Measurements from ENCODE around the gene MICAL3.

Gene MICAL3

DNA sequence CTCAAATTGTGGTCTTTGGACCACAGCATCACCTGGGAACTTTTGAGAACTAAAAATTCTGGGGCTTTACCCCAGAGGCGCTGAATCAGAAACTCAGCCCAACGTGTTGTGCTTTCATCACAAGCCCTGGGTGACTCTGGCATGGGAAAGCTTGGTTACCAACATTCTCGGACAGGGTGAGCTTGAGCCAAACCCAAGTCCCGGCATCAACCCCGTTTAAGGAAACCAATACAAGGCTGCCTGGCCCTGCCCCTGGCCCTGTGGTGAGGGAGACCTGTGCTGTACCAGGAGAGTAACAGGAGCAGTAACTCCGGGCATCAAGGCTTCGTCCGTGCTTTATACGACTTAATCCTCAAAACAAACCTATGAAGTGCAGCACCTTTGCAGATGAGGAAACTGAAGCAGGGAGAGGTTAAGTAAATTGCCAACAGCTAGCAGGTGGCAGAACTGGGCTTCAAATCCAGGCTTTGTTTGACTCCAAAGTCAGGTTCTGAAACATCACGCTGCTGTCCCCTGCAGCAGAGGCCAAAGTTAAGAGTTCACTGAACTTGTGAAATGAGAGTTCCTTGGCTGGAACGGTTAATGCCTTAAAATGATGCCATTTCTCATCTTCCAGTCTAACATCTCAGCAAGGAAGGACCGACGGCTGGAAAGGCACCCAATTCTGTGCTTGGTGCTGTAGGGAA, 186.0 kb downstream of the MICAL3 start:
- H3K27ac ChIP-seq: peak overlapping the region in 1 of 21 experiments; percentile 24
- no peak overlapping the region for H3K4me3 ChIP-seq

DNA sequence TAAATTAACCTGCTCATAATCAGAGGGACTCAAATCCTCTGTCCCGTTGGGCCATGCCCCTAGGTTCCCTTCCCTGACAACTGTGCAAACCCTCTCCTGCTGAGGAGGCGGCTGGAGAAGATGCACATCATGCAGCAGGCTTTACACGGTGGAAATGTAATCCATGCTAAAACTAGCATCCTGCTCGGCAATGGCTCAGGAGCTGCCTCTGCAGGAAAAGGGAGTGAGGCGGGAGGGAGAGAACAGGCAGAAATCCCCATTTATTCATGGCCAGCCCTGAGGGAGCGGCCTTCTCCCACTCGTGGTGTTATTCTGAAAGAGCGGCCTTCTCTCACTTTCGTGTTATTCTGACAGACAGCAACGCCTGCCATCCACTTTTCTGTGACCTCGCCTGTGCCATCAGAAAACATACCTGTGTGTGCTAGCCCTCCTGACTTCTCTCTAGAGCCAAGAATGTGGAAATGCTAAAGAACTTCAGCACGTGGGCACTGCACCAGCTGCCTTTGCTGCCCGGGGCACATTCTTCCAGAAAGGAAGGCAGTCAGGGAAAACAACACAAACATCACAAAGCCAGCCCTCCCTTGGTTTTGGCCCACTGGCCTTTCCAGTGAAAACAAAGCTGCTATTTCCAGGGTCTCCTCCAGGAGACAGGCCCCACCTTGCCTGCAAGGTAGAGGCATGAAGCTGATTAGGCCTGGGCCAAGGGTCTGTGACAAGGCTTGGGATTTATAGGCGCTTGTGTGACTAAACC, 187.2 kb downstream of the MICAL3 start:
- H3K27ac ChIP-seq: peak overlapping the region in 5 of 21 experiments; percentile 0 to 48 (median 42)

DNA sequence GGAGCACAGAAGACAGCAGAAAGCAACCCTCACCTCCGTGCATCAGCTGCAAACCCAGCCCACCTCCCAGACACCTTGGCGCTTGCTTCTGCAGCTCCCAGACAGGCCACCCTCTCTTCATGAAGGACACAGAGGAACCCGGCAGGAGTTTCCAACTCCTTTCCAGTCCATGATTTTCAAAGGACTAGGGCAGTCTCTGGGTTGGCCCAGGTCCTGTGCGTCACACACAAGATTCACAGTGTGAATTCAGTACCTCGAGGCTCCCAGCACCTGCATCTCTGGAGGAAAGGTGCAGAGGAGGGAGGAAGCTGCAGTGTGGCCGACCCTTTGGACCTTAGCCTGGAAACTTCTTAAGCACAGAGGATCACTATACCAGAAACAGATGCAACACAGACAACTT, 189.1 kb downstream of the MICAL3 start:
- Histone ChIP-seq H3K27ac (no peak overlapping the region), H3K4me3 (no peak overlapping the region)

More for the DNA sequence above, 187.2 kb downstream of the MICAL3 start:
- H3K4me3 ChIP-seq: no peak overlapping the region

DNA sequence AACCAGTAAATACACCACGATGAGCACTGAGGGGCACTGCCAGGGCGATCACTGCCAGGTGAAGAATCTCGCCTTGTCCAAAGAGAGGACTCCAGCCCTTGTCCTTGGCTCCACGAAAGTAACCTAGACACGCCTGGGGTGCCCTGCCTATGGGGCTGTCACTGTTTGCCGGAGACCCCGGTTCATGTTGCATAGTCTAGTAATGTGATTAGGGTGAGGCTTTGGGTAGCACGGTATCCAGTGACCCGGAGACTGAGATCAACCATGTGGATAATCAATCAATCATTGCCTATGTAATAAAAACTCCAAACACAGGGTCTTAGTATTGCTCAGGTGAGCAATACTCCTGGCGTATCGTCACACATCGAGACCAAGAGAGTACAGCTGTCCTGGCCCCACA, 190.9 kb downstream of the MICAL3 start:
- Histone ChIP-seq H3K4me3 (no peak overlapping the region), H3K27ac (peak overlapping the region in 1 of 21 experiments; percentile 37)

DNA sequence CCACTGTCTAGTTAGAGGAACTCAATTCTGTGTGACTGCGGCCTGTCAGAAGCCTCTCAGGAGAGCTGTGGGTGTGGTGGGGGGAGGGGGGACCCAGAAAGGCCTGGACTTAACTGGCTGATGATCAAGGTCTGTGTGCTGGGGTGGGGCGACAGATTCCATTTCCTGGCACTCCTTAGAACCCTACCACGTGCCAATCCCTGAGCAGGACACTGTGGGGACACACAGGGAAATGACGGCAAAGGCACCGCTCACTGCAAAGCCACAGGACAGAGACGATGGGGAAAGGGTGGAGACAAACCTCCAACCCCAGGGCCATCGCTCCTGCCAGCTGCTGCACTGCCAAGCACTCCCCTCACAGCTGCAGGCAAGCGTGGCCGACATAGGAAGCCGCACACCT, 191.7 kb downstream of the MICAL3 start:
- no peak overlapping the region for H3K4me3 ChIP-seq
- H3K27ac ChIP-seq: peak overlapping the region in 4 of 21 experiments; percentile 10 to 60 (median 44)

DNA sequence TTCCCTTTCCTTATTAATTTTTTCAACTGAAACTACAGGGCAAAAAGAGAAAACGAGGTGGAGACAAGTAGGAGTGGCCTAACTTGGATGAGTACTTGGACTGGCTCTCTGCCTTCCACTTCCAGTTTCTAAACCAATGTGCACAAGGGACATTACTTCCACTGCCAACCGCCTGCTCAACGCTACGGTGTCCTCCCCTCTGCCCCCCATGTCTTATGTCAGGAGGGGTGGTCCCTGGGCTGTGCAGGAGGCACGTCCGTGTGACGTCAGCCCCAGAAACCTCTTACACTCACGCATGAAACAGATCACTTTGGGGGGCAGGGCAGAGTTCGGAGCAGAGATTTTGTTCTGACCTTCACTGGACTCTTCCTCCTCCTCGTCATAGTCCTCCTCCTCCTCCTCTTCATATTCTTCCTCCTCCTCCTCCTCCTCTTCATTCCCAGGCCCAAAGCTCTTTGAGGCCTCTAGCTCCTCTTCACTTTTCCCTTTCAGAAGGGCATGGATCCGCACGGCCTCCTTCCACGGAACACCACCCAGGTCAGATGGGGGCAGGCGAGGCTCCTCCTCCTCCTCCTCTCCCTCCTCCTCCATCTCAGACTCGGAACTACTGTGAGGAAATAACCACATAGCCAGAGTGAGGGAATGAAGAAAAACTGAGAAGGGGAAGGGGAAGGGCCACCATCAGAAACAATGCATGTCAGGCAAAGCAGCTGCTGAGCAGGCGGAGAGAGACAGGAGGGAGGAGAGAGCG, 192.7 kb downstream of the MICAL3 start:
- no peak overlapping the region for H3K4me3 ChIP-seq
- H3K27ac ChIP-seq: peak overlapping the region in 5 of 21 experiments; percentile 1 to 60 (median 43)

DNA sequence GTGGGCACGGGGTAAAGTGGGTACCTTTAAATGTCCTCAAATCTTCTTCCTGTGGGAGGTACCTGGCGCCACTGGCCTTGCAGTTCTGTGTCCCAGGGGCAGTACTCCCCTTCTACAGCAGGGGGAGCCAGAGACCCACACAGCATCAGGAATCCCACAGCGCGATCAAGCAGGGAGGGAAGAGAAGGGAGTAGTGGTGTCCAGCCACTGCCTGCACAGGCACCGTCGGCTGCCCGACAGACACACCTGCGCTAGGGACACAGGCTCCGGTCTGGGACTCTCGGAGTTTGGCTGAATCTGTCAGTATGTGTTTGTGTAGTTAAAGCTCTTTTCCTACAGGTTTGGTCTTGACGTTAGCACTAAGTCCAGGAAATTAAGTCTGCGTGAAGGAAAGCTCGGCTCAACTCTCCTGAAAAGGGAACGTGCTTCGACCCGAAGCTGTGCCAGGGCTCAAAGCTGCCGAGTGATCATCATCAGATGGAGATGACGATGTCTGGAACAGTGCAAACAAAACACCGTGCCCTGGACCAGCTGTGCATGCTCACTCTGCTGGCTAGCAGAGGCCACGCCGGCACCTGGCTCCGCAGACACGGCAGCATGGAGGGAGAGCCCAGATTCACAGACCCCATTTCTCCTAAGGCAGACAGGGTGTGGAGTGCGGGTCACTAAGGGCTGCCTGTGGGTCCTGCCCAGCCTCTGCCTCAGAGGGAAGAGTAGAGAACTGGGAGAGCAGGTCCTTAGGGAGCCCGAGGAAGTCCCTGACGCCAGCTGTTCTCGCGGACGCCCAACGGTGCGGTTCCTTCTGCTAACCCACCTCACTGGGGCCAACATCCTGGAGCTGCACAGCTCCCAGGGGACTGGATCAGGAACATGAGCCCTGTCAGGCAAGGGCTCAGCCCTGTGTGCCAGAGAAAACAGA, 194.1 kb downstream of the MICAL3 start:
- H3K27ac ChIP-seq: peak overlapping the region in 4 of 21 experiments; percentile 1 to 60 (median 32)
- no peak overlapping the region for H3K4me3 ChIP-seq

DNA sequence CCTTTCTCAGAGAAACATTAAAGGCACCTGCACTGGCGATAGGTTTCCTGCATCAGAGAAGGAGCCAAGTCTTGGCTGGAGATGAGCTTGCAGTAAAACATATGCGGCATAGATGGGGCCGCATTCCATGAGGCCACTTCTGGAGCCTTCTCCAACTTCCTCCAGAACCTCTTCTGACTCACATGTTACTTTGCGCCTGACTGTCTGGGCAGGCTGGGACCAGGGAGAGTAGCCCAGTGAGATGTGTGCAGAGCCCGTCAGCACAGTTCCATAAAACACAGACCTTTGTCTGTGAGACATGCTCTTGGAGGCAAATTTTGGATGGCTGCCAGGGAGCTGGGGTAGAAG, 194.7 kb downstream of the MICAL3 start:
- no peak overlapping the region for H3K27ac ChIP-seq

DNA sequence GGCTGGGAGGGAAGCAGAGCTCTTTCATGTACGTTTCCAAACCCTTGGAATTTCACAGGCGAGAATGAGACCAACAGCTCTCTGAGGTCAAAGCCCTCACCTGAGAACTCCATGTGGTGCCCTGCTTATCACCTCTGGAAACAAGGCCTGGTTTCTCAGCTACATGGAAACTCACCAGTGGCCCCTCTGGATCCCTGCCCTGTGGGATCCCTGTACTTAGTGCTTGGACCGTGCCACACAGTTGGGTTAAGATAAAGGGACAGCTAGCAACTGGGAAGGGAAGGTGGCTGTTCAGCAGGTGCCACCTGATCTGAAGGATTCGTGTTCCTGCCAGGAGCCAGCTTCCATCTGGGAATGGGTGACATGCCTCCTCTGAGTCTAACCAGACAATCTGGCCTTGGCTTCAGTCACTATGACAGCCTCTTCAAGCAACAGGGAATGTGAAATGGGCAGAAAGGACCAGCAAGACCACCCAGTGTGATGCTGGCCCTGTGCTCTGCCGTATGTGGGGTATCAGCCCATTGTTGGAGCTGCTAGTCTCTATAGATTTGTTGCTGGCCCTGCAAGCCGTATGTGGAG, 195.8 kb downstream of the MICAL3 start:
- Histone ChIP-seq H3K4me3 (no peak overlapping the region), H3K27ac (no peak overlapping the region)

More for the DNA sequence above, 194.7 kb downstream of the MICAL3 start:
- no peak overlapping the region for H3K4me3 ChIP-seq

DNA sequence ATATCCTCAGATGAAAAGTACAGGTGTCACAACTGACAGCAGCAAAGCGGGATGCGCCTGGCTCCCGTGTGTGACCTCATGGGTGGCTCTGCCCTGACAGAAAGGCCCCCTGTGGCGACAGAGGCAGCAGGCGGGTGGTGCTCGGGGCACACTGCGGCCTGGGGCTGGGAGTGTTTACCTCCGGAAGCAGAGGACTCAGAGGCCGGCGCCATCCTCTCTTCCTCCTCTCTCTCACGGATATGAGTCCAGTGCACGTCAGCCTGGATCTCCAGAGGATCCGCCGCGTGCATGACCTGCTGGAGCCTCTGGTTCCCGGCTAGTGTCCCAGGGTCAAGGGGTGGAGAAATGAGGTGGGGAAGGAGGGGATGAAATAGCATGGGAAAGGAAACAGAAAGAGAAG, 196.9 kb downstream of the MICAL3 start:
- H3K4me3 ChIP-seq: no peak overlapping the region
- no peak overlapping the region for H3K27ac ChIP-seq

DNA sequence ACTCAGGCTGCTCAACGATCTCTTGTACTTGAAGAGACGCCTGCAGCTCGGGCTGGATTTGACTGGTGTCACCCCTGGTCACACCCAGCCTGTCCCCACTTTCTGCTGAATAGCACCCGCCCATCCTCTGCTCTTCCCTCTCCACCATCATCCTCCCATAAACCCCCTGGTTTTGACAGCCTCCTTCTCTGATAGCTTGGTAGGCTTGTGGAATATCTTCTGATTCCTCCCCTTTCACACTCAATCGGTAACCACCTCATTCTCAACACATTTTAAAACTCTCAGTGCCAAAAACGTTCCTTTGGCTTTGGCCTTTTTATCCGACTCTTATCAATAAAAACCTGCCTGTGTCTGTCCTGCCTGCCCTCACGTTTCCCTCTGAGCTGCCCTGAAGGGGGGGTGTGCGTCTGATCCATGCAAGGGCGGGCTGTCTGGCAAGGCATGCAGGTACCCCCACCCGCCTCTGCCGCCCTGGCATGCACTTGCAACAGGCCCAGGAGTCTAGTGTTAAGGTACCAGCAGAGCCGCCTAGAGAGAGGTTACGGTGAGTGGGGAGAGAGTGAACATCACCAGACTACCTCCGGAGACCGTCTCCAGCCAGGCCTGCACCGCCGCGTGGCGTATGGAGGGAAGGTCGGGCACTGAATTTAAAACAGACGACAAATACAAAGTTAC, 198.3 kb downstream of the MICAL3 start:
- H3K27ac ChIP-seq: no peak overlapping the region

DNA sequence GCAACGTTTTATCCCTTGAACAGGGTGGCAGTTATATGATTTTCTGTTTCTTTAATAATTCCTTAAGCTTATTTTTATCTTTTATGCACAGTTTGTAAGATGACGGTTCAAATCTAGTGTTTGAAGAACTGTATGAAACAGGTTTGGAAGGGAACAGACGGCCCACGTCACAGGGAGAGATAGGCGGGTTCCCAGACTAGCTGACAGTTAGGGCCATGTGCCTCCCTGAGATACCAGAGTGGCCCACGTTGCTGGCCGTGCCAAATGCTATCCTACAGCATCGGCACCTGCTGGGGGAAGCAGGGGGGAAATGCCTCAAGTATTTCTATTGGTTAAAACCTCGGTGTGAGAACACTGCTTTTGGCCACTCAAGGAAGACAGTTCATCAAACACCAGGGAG, 199.9 kb downstream of the MICAL3 start:
- Histone ChIP-seq H3K27ac (no peak overlapping the region), H3K4me3 (no peak overlapping the region)

More for the DNA sequence above, 198.3 kb downstream of the MICAL3 start:
- H3K4me3 ChIP-seq: no peak overlapping the region

DNA sequence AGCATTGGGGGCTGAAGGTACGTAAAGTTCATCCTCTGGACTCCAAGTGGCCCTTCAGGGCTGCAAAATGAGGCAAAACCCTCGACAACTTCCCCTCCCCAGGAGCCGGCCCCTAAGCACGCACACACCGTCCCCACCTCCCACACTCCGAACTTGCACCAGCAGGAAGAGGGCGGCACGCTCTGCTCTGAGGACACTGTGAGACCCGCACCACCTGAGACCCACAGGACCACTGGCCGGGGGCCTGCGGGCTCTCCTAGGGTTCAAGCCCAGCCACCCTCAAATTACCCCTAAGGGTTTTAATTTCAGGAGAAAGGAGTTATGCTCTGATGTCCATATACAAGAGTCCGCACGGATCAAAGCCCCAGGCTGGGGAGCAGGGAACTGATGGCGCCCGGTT, 200.4 kb downstream of the MICAL3 start:
- H3K4me3 ChIP-seq: no peak overlapping the region
- no peak overlapping the region for H3K27ac ChIP-seq

DNA sequence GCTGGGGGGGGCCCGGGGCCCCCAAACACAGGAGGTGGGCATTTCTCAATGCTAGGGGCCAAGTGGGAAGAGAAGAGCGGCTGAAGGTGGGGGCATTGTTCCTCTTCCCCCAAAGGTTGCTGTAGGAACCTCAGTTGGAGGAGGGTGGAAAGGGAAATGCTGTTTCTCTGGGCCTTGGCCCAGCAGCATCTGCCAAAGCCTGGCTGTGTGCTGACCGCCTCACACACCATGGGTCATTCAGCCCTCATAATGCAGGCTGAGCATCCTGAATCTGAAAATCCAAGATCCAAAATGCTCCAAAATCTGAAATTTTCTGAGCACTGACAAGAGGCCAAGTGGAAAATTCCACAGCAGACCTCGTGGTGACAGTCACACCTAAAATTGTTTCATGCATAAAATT, 201.1 kb downstream of the MICAL3 start:
- no peak overlapping the region for H3K27ac ChIP-seq
- no peak overlapping the region for H3K4me3 ChIP-seq

DNA sequence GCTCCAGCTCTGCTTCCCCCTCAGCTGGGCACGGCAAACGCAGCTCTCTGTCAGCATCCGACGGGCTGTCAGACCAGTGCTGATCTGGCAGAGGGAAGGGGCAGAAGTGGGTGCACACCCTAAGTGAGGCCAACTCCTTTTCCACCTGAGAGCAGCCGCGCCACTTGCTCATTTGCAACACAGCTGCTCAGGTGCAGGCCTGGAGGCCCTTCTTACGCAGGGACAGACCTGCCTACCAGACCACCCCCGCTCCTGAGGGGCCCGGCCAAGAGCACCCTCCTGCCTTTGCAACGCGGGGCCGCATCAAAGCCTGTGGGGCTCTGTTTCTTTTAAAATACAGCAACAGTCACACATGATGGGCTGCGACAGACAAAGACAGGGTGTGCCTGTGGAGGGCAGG, 202.3 kb downstream of the MICAL3 start:
- Histone ChIP-seq H3K27ac (no peak overlapping the region), H3K4me3 (no peak overlapping the region)

DNA sequence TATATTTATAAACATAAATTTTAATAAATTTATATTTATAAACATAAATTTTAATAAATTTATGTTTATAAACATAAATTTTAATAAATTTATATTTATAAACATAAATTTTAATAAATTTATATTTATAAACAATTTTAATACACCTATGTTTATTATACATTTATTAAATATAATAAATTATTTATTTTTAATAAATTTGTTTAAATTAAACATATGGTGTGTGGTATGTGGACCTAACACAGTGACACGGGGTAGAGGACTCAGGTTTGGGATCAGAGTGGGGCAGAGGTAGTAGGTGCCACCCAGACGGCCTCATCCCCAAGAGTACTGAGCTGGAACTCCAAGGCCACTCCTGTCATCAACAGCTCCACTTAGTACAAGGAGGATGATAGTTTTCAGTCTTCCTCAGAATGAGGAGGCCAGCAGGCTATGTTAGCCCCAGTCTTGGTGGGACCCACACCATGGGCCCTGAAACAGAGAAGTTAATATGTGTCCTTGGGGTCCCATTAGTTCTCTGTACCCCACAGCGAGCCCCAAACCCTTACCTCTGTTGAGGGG, 203.4 kb downstream of the MICAL3 start:
- no peak overlapping the region for H3K27ac ChIP-seq
- H3K4me3 ChIP-seq: no peak overlapping the region

DNA sequence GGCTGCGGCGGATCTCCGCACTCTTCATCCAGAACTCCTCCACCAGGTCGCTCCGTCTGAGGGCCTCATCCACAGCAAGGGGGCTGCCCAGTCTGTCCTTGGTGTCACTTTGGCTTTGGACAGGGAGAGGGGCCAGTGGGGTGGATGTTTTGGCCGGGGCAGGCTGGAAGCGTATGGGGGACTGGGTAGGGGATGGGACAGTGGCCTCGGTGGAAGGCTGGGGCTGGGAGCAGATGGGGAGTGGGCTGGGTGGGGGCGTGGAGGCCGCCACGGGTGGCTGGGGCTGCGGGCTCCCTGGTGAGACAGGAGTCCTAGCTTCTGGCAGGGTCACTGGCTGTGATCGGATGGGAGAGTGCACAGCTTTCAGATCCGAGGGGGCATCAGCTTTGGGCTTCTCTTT, 205.7 kb downstream of the MICAL3 start:
- no peak overlapping the region for H3K4me3 ChIP-seq
- no peak overlapping the region for H3K27ac ChIP-seq

DNA sequence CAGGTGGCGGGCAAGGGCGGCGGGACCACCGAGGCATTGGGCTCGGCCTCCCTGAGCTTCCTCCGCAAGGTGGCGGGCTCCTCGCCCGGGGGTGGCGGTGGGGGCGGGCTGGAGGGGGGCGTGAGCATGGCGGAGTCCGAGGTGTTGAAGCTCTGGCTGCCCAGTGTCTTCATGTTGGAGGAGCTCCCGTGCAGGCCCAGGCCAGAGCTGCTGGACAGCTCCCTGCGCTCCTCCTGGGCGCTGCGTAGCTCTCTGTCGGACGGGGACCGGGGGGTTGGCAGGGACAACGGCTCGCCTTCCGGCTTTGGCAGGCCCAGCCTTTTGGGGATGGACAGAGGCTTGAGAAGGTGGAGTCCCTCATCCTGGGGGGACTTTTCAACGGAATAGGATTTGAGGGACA, 206.2 kb downstream of the MICAL3 start:
- H3K27ac ChIP-seq: no peak overlapping the region
- H3K4me3 ChIP-seq: no peak overlapping the region
